ENCODE results near the gene CHRNA4. TPM values are rescaled to one million over a fixed set of nuclear protein-coding genes. Genes with fewer than 3 reads are reported as not detected.

Gene CHRNA4
- total and polyA plus RNA-seq, 2 of the 13 experiments (the other 11 are each of a cell fraction or from before 2014, with no cell fraction given) = not detected

DNA sequence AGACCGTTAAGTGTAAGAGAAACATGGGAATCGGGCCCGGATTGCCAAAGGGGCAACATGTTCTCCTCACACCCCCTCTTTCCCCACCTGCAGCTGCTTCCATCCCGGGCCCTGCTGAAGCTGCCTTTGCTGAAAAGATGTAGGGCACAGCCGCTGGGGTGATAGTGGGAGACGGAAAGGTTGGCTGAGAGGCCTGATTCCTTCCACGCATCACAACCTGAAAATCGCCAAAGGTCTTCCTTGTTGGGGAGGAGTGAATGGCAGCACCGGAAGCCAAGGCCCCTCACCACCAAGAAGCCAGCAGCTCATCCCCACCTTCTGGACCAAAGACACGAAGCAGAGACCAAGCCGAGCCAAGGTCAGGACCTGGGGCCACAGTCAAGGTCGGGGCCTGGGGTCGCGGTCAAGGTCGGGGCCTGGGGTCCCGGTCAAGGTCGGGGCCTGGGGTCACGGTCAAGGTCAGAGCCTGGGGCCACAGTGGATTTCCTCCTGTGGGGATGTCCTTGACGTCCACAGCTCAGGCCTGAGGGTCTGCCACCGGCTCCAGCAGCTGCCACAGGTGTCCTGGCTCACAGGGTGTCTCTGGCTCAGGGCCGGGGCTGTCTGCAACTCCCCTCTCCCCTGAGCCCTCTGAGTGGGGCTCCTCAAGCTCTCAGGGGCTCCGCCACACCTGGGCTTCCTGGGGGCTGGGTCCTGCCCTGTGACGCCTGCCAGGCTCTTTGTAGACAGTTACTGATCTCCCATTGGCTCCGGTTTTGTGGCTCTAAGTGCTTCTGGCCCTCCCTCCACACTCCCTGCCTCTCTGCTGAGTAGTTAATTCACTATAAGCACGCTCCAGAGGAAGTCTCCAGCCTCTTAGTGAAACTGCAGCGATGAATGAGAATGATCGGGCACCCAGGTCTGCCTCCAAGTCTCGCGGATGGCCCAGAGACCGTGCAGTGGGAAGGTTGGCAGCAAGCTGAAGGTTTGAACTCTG is 5.5 kb upstream of the CHRNA4 start (continued):
- peak; percentile 76 for TF ChIP-seq NR2C2 (CRISPR knock-in tag; IDR thresholded peaks at IDR 0.05; ENCODE audit: borderline replicate concordance)
- no peak for TF ChIP-seq MYC (CRISPR knock-in tag; IDR thresholded peaks at IDR 0.05; ENCODE audit: borderline replicate concordance)
- no peak for TF ChIP-seq ZNF747 (CRISPR knock-in tag; IDR thresholded peaks at IDR 0.05; ENCODE audit: borderline replicate concordance)
- TF ChIP-seq ZNF790 (CRISPR knock-in tag; IDR thresholded peaks at IDR 0.05; ENCODE audit: borderline replicate concordance) = no peak
- no peak for TF ChIP-seq NONO (IDR thresholded peaks at IDR 0.05)
- TF ChIP-seq NONO (CRISPR knock-in tag; conservative IDR thresholded peaks at IDR 0.05) = 0 out of 2 replicates have a peak, but pooled peaks have one; percentile 37
- TF ChIP-seq ZNF703 (CRISPR knock-in tag; IDR thresholded peaks at IDR 0.05; ENCODE audit: borderline replicate concordance) = 0 out of 2 replicates have a peak, but pooled peaks have one; percentile 48
- TF ChIP-seq TBX3 (IDR thresholded peaks at IDR 0.05; ENCODE audit: borderline replicate concordance) = no peak

- in situ Hi-C loops (cut with HindIII; ENCODE audit: extremely low pct_ligation_motif_present, low pct_unique_long_range_greater_than_20kb) (no loop called here), intact Hi-C loops (cut with micrococcal nuclease; ENCODE audit: unreplicated experiment) (loop anchor here (2.0 kb wide), 1 partner anchor 29 kb away; no protein-coding TSS in a partner anchor)
- 46% methylated on average over 14 of the region's 22 CpGs for WGBS (ENCODE audit: low lambda C conversion rate)
- H3K4me1 ChIP-seq (ENCODE audit: insufficient read depth, low read length) = peaks cover 54% of the 10 kb centered on the region
- peaks cover 20 to 82% of the 10 kb centered on the region in 2 experiments for H3K27me3 ChIP-seq (ENCODE audit: control insufficient read depth in 1 of 2, insufficient read depth in 2 of 2, low read length in 2 of 2)
- BruUV-seq (replicated peaks) = no TSS peak
- ATAC-seq (no peak), FAIRE-seq (no peak), DNase-seq (ENCODE audit: low spot score) (no peak)
- TF ChIP-seq ZNF263 (CRISPR knock-in tag; IDR thresholded peaks at IDR 0.05) (peak; percentile 97), ZNF710 (CRISPR knock-in tag; IDR thresholded peaks at IDR 0.05; ENCODE audit: borderline replicate concordance) (no peak), NFIB (CRISPR knock-in tag; IDR thresholded peaks at IDR 0.05; ENCODE audit: borderline replicate concordance) (0 out of 2 replicates have a peak, but pooled peaks have one; percentile 36)
- TF ChIP-seq, protein P1, sequence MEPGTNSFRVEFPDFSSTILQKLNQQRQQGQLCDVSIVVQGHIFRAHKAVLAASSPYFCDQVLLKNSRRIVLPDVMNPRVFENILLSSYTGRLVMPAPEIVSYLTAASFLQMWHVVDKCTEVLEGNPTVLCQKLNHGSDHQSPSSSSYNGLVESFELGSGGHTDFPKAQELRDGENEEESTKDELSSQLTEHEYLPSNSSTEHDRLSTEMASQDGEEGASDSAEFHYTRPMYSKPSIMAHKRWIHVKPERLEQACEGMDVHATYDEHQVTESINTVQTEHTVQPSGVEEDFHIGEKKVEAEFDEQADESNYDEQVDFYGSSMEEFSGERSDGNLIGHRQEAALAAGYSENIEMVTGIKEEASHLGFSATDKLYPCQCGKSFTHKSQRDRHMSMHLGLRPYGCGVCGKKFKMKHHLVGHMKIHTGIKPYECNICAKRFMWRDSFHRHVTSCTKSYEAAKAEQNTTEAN (CRISPR knock-in tag; conservative IDR thresholded peaks at IDR 0.05) = no peak
- no peak overlapping the region for H3K9ac ChIP-seq (ENCODE audit: insufficient read depth, low read depth, low read length)
- ChIA-PET POLR2A (no interaction called here), CTCF (ENCODE audit: low intra/inter-chr PET ratio, low total read pairs) (no interaction called here)
- no peak overlapping the region for H2AFZ ChIP-seq (ENCODE audit: low read length)
- H3K4me3 ChIP-seq (replicated peaks in 1 of 3; ENCODE audit: insufficient read depth in 1 of 3, low read depth in 2 of 3, low read length in 3 of 3) = no peak overlapping the region
- H3K9me3 ChIP-seq (ENCODE audit: low read length) = no peaks in the 10 kb centered on the region
- no peak overlapping the region for H3K27ac ChIP-seq (ENCODE audit: extremely low read length, insufficient read depth, low read length)
- H3K79me2 ChIP-seq (ENCODE audit: insufficient read depth, low read length) = no peaks in the 10 kb centered on the region
- no peak overlapping the region for H3K4me2 ChIP-seq (ENCODE audit: low read depth, low read length)
- H3K36me3 ChIP-seq (replicated peaks in 1 of 2; ENCODE audit: control insufficient read depth in 1 of 2, insufficient read depth in 2 of 2, low read length in 2 of 2) = no peaks in the 10 kb centered on the region; a peak in 1 of 5 replicates
- peaks cover 18% of the 10 kb centered on the region; the same call in 1 of the 2 replicates for H4K20me1 ChIP-seq (ENCODE audit: insufficient read depth, low read length)
Measured at GRCh38 chr20:63365601-63366389, 4.6 kb upstream of the CHRNA4 start.
